Adrenal gland (tissue), 5 donors: ENCODE results near the gene NAPG.

Source experiments
- POLR2A ChIP-seq, 2 donors: fragments of 450-650 bp; IDR thresholded peaks; one replicate each; pipeline ENCODE4 v1.6.1; 2017; ENCODE audit warnings: antibody characterized with exemption in 2 of 2, mild to moderate bottlenecking in 2 of 2, moderate library complexity in 1 of 2
- TF ChIP-seq, protein P1 (sequence below), 6 experiments: fragments of 450-650 bp in 4 of 6; fragments of 200-600 bp in 2 of 6; sonication (generic) in 1 of 6; IDR thresholded peaks; 1 replicate in 5 of 6; 2 replicates in 1 of 6; pipeline versions ENCODE4 v1.5.1 to v1.8.0; 2016 to 2021; ENCODE audit warnings: antibody characterized with exemption in 6 of 6, mild to moderate bottlenecking in 2 of 6, moderate library complexity in 1 of 6
- donor health status: DM: no; HTN: no; CAD: no.

DNA sequence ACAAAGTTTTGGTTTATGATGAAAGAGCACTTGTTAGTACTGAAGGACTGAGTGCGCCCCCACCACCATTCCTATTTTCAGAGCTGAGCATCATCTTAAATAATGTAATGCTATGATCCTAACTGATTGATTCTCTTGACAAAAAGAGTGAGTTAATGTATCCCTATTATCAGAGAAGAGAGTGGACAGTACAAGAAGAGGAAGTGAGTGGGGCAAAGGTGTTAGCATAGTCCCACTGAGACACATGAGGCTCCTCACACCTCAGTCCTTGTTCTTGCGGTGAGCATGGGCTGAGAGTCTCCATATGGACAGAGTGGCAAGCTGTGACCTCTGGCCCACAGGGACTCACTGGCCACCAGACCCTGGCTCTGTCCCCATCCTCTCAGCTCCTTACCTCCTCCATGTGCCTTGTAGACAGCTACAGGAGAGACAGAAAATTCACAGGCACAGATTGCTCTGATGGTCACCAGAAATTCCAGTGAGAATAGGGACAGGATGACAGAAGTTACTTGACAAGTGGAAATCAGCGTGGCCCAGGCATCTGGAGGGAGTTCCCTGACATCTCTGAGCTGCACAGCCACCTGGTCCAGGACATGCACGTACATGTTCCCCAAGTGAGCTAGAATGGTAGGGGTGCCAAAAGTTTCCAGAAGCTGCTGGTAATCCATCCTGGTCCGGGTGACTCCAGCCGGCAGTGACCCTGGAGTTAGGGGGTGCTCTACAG is 32.6 kb downstream of the NAPG start:
- TF ChIP-seq, protein P1, sequence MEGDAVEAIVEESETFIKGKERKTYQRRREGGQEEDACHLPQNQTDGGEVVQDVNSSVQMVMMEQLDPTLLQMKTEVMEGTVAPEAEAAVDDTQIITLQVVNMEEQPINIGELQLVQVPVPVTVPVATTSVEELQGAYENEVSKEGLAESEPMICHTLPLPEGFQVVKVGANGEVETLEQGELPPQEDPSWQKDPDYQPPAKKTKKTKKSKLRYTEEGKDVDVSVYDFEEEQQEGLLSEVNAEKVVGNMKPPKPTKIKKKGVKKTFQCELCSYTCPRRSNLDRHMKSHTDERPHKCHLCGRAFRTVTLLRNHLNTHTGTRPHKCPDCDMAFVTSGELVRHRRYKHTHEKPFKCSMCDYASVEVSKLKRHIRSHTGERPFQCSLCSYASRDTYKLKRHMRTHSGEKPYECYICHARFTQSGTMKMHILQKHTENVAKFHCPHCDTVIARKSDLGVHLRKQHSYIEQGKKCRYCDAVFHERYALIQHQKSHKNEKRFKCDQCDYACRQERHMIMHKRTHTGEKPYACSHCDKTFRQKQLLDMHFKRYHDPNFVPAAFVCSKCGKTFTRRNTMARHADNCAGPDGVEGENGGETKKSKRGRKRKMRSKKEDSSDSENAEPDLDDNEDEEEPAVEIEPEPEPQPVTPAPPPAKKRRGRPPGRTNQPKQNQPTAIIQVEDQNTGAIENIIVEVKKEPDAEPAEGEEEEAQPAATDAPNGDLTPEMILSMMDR (IDR thresholded peaks at IDR 0.05): no peak
- no peak for TF ChIP-seq POLR2A (IDR thresholded peaks at IDR 0.05)
